Measurements from ENCODE around the gene RAB27A.

- TF ChIP-seq, protein P1, sequence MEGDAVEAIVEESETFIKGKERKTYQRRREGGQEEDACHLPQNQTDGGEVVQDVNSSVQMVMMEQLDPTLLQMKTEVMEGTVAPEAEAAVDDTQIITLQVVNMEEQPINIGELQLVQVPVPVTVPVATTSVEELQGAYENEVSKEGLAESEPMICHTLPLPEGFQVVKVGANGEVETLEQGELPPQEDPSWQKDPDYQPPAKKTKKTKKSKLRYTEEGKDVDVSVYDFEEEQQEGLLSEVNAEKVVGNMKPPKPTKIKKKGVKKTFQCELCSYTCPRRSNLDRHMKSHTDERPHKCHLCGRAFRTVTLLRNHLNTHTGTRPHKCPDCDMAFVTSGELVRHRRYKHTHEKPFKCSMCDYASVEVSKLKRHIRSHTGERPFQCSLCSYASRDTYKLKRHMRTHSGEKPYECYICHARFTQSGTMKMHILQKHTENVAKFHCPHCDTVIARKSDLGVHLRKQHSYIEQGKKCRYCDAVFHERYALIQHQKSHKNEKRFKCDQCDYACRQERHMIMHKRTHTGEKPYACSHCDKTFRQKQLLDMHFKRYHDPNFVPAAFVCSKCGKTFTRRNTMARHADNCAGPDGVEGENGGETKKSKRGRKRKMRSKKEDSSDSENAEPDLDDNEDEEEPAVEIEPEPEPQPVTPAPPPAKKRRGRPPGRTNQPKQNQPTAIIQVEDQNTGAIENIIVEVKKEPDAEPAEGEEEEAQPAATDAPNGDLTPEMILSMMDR (IDR thresholded peaks at IDR 0.05), result 0 out of 2 replicates have a peak, but pooled peaks have one; percentile 9
- TF ChIP-seq GATA2 (CRISPR knock-in tag; IDR thresholded peaks at IDR 0.05), result no peak
Observed at GRCh38 chr15:55197362-55197705, 92.3 kb downstream of the RAB27A start.
